Uterus (tissue), 4 donors: ENCODE results near the gene ARHGAP19. TPM values are rescaled to one million over a fixed set of nuclear protein-coding genes. Genes with fewer than 3 reads are reported as not detected.

Experiments used
- DNase-seq, 2 donors: peaks; one replicate each; pipeline ENCODE4 v3.0.0-alpha.2; 2019 to 2020
- H3K27ac ChIP-seq, 2 donors: fragments of 200-600 bp; sonication (generic); 1 replicate in 1 of 2; 2 replicates in 1 of 2; pipeline ENCODE4 v1.5.1; 2016 to 2018
- H3K27me3 ChIP-seq, 2 donors: fragments of 200-600 bp; sonication (generic); one replicate each; pipeline ENCODE4 v1.5.1; 2018 to 2019; ENCODE audit warnings: control low read depth in 1 of 2
- H3K36me3 ChIP-seq, 2 donors: fragments of 200-600 bp; sonication (generic); one replicate each; pipeline ENCODE4 v1.5.1; 2019; ENCODE audit warnings: control low read depth in 1 of 2
- H3K4me1 ChIP-seq, 2 donors: fragments of 200-600 bp; sonication (generic); one replicate each; pipeline ENCODE4 v1.5.1; 2018 to 2019; ENCODE audit warnings: control low read depth in 1 of 2
- H3K4me3 ChIP-seq, 2 donors: fragments of 200-600 bp; sonication (generic); 1 replicate in 1 of 2; 2 replicates in 1 of 2; pipeline ENCODE4 v1.5.1; 2018 to 2019; ENCODE audit warnings: mild to moderate bottlenecking in 1 of 2
- H3K9me3 ChIP-seq, 2 donors: fragments of 200-600 bp; sonication (generic); one replicate each; pipeline ENCODE4 v1.5.1; 2019; ENCODE audit warnings: control low read depth in 1 of 2
- CTCF ChIP-seq, 4 experiments: fragments of 200-600 bp in 2 of 4; fragments of 450-650 bp in 2 of 4; sonication (generic) in 2 of 4; IDR thresholded peaks; one replicate each; pipeline ENCODE4 v1.5.1; 2016 to 2019; ENCODE audit warnings: antibody characterized with exemption in 4 of 4, mild to moderate bottlenecking in 2 of 4, moderate library complexity in 1 of 4
- POLR2A ChIP-seq, 2 donors: fragments of 450-650 bp; IDR thresholded peaks; one replicate each; pipeline ENCODE4 v1.6.1; 2016; ENCODE audit warnings: antibody characterized with exemption in 2 of 2, mild to moderate bottlenecking in 1 of 2, moderate library complexity in 1 of 2
- intact Hi-C: fragments of 100-400 bp; cut with DNase I; formaldehyde crosslinking; loops from one replicate; pipeline ENCODE4 v1.15.1; 2023; ENCODE audit warnings: low total_unique reads
- total RNA-seq, 4 donors: library from RNA; depleted of rRNA in 3 of 4; stranded (reverse); fragments of >200 nt in 3 of 4; gene quantifications; one replicate each; pipeline versions ENCODE4 v1.1.0 to v1.2.4, GENCODE V29; 2014 to 2023
- donor health status: DM: yes; HTN: yes; CAD: no.

Gene ARHGAP19
- total RNA-seq, 4 donors from 2014 or later: 5.3 to 25.8 (median 14.0) TPM

- Histone ChIP-seq H3K36me3 (no peaks in the 10 kb centered on the region), H3K27ac (peak overlapping the region; percentile 86 to 91), H3K9me3 (no peaks in the 10 kb centered on the region), H3K4me3 (peak overlapping the region; percentile 57 to 93), H3K4me1 (peaks cover 0 to 14% of the 10 kb centered on the region in 2 donors), H3K27me3 (no peaks in the 10 kb centered on the region)
- no peak for TF ChIP-seq POLR2A (IDR thresholded peaks at IDR 0.05)
- TF ChIP-seq CTCF (IDR thresholded peaks at IDR 0.05): peak in 1 of 4 experiments; percentile 31
- intact Hi-C loops: no loop called here
- DNase-seq: peak in 1 of 2 donors; percentile 46
Measured at GRCh38 chr10:97332591-97333350, 40.3 kb upstream of the ARHGAP19 start.

GRCh38 chr10:97331153-97331703 lies 38.8 kb upstream of the ARHGAP19 start:
- no peak overlapping the region for H3K4me3 ChIP-seq

GRCh38 chr10:97329766-97330165 lies 37.3 kb upstream of the ARHGAP19 start:
- Histone ChIP-seq H3K36me3 (no peaks in the 10 kb centered on the region), H3K4me3 (no peak overlapping the region), H3K27me3 (no peaks in the 10 kb centered on the region), H3K9me3 (no peaks in the 10 kb centered on the region), H3K4me1 (peaks cover 0 to 14% of the 10 kb centered on the region in 2 donors), H3K27ac (no peak overlapping the region)
- TF ChIP-seq POLR2A (IDR thresholded peaks at IDR 0.05) (no peak), CTCF (IDR thresholded peaks at IDR 0.05) (no peak)
- intact Hi-C loops: no loop called here
- no peak for DNase-seq

More at GRCh38 chr10:97331153-97331703, 38.8 kb upstream of the ARHGAP19 start:
- H3K27me3 ChIP-seq: no peaks in the 10 kb centered on the region
- H3K27ac ChIP-seq: no peak overlapping the region
- H3K4me1 ChIP-seq: peaks cover 0 to 14% of the 10 kb centered on the region in 2 donors
- no peak for DNase-seq
- intact Hi-C loops: no loop called here
- TF ChIP-seq POLR2A (IDR thresholded peaks at IDR 0.05) (no peak), CTCF (IDR thresholded peaks at IDR 0.05) (no peak)
- H3K36me3 ChIP-seq: no peaks in the 10 kb centered on the region
- no peaks in the 10 kb centered on the region for H3K9me3 ChIP-seq

GRCh38 chr10:97328646-97329453 lies 36.4 kb upstream of the ARHGAP19 start:
- Histone ChIP-seq H3K4me1 (peaks cover 0 to 14% of the 10 kb centered on the region in 2 donors), H3K4me3 (no peak overlapping the region), H3K27ac (no peak overlapping the region), H3K27me3 (no peaks in the 10 kb centered on the region), H3K9me3 (no peaks in the 10 kb centered on the region), H3K36me3 (no peaks in the 10 kb centered on the region)
- DNase-seq: no peak
- intact Hi-C loops: no loop called here
- TF ChIP-seq CTCF (IDR thresholded peaks at IDR 0.05) (no peak), POLR2A (IDR thresholded peaks at IDR 0.05) (no peak)
